GM19372 (cell line): ENCODE measurements around the gene DPPA3.
"Not testable (repeated sequence)": the region's sequence is repeated elsewhere in the genome, so short reads cannot be mapped to it uniquely, and the experiment has no call there.

Experiments
- ATAC-seq: cut with Tn5 transposase; IDR thresholded peaks from one replicate; pipeline ENCODE4 v1.9.1; 2021; ENCODE audit warnings: mild to moderate bottlenecking, low read depth, moderate library complexity; ENCODE audit not compliant: unreplicated experiment

Gene DPPA3

DNA sequence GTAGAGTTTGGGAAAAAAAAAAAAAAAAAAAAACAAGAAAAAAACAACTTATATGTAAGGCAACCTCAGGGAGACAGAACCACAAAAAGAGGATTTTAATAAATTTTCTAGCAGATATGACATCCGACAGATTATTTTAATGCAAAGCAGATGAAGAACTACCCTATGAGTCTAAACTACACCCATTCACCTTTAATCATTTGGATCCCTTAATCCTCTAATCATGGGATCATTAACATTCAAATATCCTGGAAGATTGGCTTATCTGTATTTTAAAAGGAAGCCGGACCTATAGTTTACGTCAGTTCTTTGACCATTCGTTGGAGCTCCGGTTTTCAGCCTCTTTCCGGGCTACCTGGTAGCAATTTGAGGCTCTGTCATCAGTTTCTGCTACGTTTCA lies at the start of gene DPPA3:
DPPA3 (plus strand) TSS at position 301 of the 400 bp plus-strand sequence. CDS start 138 bp downstream, outside the sequence.
- no peak for ATAC-seq

DNA sequence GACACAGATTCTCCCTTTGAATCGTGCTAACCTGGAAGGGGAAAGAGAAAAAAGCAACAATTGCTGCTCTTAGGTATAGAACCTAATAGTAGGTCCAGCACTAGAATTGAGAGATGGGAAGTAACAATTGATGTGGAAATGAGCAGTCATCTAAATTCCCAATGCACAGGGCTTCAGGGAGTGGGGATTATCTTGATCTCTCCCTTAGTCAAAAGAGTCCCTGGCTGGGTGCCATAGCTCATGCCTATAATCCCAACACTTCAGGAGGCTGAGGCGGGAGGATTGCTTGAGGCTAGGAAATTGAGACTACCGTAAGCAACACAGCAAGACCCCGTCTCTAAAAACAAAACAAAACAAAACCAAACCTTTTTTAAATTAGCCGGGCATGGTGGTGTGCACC lies 49.5 kb upstream of the DPPA3 start:
- no peak for ATAC-seq

DNA sequence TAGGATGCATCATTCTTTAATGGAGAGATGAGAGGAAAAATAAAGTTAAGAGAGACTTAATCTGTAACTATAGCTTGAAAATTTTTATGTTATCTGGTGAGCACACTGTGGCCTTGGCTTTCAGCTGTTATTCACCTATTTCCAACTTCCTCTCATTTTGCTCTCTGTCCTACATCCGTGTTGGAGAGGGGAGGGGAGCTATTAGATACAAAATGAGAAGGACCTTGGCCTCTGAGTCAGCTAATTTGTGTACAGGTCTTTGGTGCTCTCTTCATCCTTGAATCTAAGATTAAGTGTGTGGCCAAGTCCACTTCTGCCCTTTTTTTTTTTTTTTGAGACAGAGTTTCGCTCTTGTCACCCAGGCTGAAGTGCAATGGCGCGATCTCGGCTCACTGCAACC lies 44.6 kb upstream of the DPPA3 start:
- no peak for ATAC-seq

DNA sequence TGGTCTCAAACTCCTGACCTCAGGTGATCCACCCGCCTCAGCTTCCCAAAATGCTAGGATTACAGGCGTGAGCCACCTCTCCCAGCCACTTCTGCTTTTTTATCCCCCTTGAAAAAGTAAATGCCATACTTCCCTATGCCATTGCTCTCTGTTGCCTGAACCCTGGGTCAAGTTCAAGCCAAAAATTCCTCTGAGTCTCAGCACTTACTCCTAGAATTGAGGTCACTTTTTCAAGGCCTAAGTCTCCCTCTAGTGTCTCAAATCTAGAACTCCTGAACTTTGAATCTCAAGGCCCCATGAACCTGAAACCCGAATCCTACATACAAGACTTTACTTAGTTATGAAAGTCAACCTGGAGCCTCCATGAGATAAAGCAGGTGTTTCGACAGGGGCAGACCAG lies 44.1 kb upstream of the DPPA3 start:
- ATAC-seq: no peak

DNA sequence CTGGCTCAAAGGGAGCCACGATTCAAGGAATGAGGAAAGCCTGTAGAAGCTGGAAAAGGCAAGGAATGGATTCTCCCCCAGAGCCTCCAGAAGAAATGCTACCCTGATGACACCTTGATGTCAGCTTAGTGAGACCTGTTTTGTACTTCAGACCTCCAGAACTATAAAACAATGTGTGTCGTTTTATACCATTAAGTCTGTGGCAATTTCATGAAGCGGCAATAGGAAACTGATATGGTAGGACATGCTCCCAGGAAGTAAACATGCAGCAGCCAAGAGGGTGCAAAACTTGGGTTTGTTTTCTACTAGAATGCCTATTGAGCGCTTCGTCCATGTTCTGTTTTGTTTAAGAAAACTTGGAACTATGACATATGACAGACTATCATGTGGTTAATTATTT lies 43.1 kb upstream of the DPPA3 start:
- no peak for ATAC-seq

DNA sequence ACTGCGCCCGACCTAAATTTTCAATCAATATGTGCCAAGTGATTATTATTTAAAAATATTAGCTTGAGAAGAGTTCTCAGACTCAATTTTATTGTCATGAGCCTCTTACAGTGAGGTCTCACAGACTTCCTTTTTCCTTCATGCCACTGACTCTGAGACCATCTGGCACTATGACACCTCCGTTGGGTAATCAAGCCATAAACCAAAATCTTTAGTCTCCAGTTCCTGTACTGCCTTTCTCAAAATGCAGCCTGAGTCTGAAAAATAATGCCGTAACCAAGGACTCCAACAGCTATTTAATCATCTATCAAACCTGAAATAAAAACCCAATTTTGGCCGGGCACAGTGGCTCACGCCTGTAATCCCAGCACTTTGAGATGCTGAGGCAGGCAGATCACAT lies 35.8 kb upstream of the DPPA3 start:
- not testable (repeated sequence) for ATAC-seq

DNA sequence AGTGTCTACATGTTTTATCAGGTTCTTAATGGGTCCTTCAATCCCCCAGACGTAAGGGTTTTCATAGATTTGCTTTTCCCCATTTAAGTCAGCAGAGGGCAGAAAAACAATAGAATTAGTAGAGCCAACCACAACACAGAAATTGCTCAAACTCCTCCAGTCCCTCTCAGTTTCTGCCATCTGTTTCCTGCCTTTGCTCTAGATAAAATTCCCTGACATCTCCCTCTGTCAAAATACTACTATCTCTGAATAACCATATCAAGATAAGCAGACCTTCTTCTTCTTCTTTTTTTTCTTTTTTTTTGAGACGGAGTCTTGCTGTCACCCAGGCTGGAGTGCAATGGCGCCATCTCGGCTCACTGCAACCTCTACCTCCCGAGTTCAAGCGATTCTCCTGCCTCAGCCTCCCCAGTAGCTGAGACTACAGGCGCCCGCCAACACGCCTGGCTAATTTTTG lies 33.8 kb upstream of the DPPA3 start:
- ATAC-seq: not testable (repeated sequence)

DNA sequence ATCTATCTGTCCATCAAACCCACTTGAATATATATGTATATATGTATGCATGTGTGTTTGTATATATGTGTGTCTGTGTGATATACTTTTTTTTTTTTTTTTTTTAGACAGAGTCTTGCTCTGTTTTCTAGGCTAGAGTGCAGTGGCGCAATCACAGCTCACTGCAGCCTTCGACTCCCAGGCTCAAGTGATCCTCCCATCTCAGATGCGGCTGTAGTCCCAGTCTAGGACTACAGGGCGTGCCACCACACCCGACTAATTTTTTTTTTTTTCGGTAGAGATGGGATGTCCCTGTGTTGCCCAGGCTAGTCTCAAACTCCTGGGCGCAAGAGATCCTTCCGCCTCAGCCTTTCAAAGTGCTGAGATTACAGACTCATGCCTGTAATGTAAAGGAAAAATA lies 32.5 kb upstream of the DPPA3 start:
- no peak for ATAC-seq

DNA sequence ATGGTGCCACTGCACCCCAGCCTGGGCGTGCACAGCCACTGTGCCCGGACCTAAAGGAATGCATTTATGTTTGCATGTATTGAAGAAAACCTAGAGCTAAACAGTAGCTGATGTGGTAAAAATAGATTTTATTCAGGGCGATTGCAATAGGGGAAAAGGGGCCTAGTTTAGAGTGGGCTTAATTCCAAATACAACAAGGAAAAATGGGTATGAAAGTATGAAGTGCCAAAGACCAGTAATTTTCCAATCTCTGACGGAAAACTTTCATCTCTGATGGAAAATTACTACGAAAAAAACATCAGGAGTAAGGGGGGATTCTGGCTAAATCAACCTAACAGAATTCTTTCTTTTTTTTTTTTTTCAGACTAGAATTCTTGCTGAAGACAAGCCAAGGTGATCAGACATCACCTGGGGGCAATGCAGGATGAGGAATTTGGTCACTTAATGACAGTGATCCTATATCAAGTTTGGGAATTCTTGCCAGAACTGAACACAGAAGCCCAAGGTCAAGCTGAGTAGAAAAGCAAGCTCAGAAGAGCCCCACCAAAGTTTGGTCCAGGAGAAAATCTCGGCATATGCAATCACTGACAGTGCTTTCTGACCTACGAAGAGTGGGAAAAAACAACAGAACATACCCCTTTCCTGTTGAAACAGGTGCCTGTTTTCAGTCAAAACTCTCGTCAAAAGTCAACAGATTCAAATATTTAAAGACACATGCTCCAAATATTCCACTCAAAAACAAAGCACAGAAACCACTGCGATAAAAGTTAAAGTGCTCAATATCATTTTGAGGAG lies 31.8 kb upstream of the DPPA3 start:
- ATAC-seq: no peak

DNA sequence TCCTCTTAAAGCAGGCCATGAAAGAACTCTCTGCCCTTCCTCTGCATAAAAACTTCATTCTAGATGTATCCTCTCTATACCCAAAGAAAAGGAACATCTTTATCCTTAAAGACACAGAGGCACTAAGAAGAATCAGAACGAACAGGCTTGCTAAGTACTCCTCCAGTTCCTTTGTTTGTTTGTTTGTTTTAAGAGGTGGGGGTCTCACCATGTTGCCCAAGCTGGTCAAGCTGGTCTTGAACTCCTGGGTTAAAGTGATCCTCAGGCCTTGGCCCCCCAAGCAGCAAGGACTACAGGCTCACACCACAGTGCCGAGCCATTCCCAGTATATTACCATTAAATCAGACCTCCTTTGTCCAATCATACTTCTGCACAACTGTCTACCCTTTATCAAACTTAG lies 29.7 kb upstream of the DPPA3 start:
- ATAC-seq: no peak

DNA sequence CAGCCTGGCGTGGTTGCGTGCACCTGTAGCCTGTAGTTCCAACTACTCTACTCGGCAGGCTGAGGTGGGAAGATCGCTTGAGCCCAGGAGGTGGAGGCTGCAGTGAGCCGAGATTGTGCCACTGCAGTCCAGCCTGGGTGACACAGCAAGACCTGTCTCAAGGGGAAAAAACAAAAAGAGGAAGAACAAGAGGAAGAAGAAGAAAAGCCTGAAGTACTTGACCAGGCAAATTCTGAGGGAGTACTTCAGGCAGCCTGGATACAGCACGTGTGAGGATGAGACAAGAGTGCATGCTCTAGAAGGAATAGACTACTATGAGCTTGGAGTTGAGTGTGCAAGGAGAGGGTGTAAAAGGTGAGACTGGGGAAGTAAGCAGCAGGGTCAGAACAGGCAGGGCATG lies 17.4 kb upstream of the DPPA3 start:
- ATAC-seq: no peak

DNA sequence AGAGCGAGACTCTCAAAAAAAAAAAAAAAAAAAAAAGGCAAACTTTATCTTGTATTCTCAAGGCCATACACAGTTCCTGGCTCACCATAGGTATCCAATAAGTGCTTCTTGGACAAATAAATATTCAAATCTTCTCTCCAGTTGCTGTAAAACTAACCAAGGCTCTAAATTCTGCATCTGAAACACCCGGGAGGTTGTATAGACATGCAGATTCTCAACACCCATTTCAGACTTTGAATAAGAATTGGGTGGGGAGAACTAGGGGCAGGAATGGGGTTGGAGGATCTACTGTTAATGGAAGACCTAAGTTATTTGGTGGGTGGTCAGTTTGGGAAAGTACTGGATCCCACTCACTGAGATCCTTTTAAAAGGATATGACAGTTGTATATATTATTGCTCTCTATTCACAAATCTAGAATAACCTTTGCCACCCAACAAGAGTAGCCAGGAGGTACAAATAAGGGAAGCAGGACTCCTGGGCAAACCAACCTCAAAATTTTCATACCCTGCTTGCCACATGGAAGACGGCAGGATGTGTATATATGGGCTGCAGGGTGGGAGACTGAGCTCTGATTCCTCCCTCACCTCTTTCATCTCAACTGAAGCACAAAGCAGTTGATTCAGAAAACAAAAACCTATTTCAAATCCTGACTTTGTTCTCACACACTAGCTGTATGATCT lies 16.5 kb upstream of the DPPA3 start:
- no peak for ATAC-seq

DNA sequence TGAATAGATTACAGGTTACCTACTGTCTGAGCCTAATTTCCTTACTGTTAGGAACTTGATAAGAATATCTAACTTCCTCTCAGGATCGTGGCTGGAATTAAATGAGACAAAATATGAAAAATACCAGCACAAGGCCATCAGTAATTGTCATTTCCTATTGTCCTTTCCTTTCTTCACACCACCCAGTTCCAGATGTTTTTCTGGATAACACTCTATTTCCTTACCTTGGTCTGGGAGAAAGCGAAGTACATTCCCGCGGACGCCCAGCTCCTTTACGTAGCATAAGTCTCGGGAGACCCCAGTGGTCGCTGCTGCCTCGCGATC lies 16.0 kb upstream of the DPPA3 start:
- ATAC-seq: no peak

DNA sequence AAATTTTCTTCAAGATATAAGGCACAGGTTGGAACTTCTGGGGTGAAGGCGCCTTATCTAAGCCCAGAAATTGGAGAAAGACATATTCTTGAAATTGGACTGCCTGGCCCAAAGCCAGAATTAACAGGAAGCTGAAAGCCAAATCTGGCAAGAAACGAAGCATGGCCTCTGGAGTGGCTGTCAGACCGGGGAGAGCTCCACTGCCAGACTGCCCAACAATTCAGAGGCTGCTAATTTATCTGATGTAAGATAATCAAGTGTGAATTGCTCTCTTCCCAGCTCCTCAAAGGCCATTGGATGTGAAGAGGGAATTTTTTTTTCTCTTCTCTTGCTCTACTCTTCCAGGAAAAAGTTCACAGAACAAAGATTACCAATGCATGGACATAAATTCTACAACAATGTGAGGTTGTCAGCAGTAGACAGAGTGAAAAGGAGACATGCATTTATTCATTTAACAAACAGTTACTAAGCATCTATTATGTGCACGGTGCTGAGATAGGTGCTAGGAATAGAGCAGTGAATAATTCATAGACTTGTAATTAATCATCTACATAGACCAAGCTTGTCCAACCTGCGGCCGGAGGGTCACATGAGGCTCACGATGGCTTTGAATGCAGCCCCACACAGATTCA lies 15.6 kb upstream of the DPPA3 start, which contains the start of gene GDF3:
GDF3 (minus strand) TSS at position 210 of the 632 bp plus-strand sequence; CDS start at position 163, 47 bp downstream.
- ATAC-seq: no peak

DNA sequence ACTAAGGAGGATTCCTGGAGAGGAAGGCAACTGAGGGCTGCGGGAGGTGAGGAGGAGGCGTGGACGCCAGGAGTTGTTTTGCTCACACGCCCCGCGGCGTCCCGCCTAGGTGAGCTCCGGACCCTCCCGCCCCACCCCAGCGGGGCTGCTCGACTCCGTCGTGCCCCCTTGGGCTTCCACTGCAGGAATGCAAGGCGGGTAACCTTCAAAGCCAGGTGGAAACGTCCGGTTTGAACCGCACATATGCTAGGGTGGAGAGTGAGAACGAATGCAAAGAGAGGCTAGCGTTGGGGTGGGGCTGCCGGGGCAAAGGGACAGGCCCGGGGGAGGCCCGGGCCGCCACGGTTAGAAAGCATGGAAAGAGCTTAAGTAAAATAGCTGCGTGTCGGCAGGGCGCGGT lies 5.4 kb upstream of the DPPA3 start:
- ATAC-seq: no peak

DNA sequence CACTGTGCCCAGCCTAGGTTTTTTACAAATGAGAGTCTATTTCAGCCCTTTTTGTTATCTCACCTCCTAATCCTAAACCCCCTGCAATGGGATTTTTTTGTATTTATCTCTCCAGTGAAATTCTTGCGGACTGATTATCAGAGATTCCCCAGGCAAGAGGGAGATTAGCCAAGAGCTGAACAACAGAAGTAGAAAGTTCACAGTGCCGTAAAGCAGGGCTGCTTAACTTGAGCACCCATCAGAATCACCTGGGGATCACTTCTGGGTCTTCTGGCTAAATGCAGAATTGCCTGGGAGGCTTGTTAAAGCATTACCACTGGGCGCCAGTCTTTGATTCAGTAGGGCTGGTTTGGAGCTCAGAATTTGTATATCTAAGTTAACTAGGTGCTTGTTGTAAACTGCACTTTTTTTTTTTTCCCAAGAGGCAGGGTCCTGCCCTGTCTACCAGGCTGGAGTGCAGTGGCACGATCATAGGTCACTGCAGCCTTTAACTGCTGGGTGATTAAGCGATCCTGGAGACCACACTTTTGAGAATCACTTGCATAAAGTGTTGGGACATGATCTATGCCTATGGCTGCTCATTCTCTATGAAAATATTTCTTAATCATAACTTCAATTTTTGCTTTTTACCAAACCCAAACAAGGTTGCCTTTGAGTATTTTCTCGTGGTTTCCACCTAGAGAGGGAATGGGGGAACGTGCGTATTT lies 1.1 kb upstream of the DPPA3 start:
- no peak for ATAC-seq

DNA sequence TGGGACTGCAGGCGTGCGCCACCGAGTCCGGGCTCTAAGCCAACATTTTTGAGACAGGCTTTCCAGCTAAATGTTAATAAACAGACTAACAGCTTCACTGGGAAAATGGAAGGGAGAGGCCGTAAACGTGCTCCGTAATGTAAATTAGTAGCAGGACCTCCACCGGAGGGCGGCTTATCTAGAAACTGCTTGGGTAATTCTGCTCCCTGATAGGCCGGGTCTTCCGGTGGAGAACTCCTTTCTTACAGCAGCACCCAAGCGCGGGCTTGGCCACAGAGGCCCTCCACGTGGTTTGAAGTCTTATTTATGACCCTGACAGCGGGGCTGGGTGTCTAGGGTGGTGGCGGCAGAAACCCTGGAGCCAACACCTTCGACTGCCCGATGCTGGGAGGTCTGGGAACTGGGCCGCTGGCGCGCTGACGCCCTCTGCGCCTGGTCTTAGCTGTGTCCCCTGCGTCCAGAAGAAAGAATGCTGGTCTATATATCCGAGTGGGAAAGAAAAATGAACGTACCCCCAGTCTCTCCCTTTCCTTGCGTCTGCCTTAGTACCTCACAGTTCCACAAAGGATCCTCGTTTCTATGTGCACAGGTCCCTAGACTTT lies 1.7 kb downstream of the DPPA3 start:
- no peak for ATAC-seq

DNA sequence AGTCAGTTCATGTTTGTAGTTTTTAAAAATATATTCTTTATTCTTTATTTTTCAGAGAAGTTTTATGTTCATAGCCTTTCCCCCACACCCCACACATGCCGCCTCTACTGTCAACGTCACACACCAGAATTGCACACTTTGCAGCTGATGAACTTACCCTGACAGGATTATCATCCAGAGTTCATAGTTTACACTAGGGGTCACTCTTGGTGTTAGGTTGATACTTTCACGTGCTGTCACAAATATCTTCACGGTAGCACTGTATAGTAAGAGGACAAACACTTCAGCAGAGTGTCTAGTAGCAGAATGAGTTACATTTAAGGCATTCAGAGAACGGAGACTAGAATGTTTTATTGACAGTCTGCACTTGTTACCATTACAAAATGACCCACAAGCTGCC lies 5.1 kb downstream of the DPPA3 start:
- no peak for ATAC-seq

DNA sequence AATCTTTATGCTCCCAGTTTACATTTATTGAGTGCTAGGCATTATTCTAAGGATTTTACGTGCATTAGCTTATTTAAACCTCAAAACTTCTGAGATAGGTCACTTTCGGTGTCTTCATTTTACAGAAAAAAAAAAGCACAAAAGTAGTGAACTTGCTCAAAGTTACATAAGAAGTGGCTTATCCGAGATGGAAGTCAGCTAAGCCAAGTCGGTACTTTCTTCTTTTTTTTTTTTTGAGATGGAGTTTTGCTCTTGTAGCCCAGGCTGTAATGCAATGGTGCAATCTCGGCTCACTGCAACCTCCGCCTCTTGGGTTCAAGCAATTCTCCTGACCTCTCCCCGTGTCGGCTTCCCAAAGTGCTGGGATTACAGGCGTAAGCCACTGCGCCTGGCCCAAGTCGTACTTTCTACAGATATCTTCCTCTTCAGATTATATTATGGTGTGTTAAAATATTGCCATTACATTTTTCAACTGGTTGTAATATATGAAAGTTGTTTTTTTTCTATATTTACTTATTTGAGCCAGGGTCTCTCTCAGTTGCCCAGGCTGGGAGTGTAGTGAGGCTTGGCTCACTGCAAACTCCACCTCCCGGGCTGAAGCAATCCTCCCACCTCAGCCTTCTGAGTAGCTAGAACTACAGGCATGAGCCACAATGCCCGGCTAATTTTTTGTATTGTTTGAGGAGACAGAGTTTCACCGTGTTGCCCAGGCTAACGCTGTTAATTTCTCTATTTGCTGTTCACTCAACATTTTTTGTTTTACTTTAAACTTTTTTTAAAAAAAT lies 8.9 kb downstream of the DPPA3 start:
- no peak for ATAC-seq

DNA sequence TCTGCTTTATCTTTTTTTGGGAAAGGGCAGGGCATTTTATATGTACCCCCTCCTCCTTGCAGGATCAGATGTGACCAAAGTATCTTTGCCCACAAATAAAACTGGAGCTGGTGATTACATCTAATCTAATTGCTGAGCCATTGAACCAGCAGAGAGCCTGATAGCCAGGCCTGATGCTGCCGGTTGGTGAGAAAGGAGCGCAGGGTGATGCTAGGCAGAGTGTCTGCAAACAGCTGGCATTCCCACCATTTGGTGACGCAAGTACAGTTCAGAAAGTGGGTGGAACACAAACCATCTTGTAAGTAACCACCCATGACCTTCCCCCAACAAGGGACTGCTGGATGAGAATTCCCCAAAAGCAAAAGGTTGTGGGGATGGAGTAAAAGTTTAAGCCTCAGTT lies 12.7 kb downstream of the DPPA3 start:
- ATAC-seq: no peak
